Hepatocyte (in vitro differentiated cells): ENCODE data around the gene TBC1D4.

Experiments
- CTCF ChIP-seq: fragments of 200-600 bp; sonication (generic); IDR thresholded peaks from 2 replicates; pipeline ENCODE4 v1.5.1; 2016; ENCODE audit warnings: antibody characterized with exemption, mild to moderate bottlenecking; ENCODE audit not compliant: poor library complexity
- EZH2 ChIP-seq: fragments of 200-600 bp; sonication (generic); IDR thresholded peaks from 2 replicates; pipeline ENCODE4 v1.6.1; 2016; ENCODE audit warnings: antibody characterized with exemption, mild to moderate bottlenecking, borderline replicate concordance
- EZH2phosphoT487 ChIP-seq: fragments of 200-600 bp; sonication (generic); IDR thresholded peaks from one replicate; pipeline ENCODE4 v1.6.1; 2018; ENCODE audit warnings: antibody characterized with exemption, mild to moderate bottlenecking, low read depth, moderate library complexity; ENCODE audit not compliant: unreplicated experiment, severe bottlenecking

- TF ChIP-seq CTCF (no peak), EZH2 (no peak), EZH2phosphoT487 (no peak)
Measured at GRCh38 chr13:75362026-75362425, 119.9 kb downstream of the TBC1D4 start.
